Stimulated activated CD4-positive, alpha-beta T cell treated with anti-CD3 and anti-CD28 coated beads, Interleukin-2, amount 100 ng/mL, for 4 hours (primary cell): ENCODE results near the gene CAMKK1.

ENCODE experiments used
- DNase-seq: peaks from one replicate; pipeline ENCODE4 v3.0.0-alpha.2; 2020; ENCODE audit warnings: low read depth

CAMKK1 gene

DNA sequence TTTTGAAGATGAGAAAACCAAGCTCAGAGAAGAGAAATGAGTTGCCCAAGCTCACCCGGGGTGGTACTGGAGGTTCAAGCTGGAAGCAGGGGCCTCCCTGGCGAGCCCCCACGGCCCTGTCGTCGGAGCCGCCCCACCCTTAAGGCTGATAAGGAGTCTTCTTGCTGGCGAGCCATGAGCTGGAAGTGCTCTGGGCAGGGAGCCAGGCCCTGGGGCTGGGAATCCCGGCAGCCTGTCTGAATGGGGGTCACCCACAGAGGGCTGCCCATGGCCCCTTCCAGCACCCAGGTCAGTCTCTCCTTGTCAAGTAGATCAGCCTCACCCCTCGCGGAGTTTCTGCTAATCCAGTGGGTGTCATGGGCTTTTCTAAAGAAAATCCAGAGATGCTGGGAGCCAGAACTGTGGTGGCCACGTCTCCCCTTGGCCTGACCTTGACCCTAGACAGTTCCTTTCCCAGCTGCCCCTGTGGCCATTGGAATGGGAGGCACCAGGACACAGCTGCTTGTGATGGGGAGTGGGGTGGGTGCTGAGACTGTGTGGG, 24.6 kb upstream of the CAMKK1 start:
- no peak for DNase-seq

DNA sequence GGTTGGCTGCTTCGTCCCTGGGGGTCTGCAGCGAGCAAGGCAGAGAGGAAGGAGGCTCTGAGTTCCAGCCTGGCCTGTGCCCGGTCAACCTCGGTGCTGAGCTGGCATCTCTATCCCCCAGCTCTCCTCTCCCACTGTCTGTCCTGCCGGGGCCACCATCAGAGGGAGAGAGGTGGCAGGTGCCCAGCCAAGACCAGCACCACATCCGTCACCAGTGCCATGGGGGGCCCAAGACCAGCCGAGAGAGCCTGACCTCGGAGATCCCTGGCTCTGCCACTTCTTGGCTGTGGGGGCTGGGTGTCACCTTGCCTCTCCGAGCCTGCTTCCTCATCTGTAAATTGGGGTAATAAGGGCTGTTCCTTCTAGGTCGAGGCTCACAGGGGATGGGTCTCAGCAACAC, 24.0 kb upstream of the CAMKK1 start:
- no peak for DNase-seq

DNA sequence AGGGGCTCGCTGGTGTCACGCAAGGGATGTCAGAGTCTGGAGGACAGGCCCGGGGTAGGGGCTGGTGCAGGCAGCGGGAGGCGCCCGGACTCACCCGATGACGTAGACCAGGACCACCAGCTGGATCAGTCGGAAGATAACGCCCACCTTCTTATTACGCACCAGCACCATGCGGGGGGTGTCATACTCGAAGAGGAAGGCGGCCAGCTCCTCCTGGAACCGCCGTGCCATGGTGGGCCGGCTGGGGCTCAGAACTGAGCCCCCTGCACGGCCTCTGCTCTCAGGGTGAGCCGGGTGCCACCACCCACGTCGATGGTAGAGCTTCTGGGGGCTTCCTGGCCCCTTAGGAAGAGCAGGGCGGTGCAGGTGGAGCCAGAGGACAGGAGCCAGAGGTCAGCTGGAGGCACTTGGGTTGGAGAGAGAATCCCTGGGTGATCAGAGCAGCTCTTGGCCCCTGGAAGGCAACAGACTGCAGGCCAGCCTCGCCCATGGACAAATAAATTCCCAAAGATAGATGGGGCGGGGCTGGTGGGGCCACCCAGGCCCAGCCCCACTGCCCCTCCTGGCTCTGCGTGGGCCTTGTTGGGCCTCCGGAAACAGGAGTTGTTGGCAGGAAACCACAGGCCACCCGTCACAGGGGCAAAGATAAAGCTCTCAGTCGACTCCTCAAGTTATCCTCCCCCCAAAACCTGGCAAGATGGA, 23.3 kb upstream of the CAMKK1 start, which contains the start of gene P2RX1:
TSS of gene P2RX1 (minus strand) at position 471 of the 702 bp plus-strand sequence. CDS start at position 231, 240 bp downstream.
- no peak for DNase-seq

DNA sequence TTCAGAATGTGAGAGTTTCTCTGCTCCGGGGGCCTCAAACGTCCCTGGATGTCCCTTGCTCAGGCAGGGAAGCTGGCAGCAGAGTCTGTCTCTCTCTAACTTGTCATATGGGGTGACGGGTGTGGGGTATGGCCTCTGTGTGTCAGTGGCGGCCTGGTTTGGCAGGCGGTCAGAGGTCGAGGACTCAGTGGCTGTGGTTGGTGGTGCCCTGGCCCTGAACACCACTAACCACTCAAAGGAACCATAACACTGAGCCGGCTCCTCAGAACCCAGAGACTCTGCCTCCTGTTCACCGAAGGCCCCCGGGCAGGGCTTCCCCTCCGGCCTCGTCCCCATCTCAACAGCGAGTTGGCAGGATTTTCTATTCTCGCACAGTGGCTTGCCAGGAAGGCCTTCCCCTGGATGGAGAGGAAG, 22.7 kb upstream of the CAMKK1 start:
- DNase-seq, result no peak

DNA sequence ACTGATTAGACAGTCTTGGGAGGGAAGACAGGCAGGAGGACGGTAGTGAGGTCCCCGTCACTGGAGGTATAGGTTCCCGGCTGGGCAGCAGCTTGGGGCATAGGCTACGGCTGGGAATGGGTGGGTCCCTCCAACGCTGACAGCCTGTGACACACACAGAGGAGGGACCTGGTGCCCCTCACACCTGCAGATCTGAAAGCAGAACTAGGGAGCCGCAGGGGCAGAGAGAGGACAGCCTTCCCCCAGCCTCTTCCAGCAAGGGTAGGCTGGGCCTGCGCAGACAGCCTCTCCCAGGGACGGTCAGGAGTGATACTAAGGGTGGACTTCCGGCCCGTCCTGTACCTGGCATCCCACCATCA, 21.4 kb upstream of the CAMKK1 start:
- no peak for DNase-seq

DNA sequence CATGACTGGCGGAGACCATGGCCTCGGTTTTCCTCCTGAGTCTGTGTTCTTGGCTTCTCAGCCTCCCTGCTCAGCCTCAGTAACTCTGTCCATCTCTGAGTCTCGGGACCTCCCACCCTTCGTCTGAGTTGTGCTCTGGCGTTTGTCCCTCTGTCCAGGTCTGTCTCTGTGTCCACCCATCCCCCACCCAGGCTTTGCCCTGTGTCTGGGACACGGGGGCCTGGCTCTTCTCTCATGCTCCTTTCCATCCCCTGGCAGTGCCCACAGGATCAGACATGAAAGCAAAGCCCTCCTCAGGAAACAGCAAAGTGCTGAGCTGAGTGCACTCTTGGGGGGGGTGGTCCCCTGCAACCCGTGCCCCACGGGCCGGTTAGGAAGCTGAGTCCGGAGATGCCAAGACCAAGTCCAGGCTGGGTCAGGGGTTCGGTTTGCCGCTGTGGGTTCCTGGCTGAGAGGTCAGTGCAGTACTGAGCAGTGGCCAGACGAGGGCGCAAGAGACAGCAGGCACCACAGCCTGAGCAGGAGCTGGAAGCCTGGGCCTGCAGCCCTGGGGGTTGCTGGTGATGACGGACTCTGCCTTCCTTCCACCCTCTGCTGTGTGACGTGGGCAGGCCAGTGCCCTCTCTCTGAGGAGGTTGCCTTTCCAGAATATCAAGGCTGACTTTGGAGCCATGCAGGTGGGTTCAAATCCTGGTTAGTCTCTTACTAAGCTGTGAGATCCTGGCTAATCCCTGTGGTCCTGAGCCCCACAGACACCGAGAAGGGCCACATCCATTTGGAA, 20.9 kb upstream of the CAMKK1 start:
- peak; percentile 62 for DNase-seq

DNA sequence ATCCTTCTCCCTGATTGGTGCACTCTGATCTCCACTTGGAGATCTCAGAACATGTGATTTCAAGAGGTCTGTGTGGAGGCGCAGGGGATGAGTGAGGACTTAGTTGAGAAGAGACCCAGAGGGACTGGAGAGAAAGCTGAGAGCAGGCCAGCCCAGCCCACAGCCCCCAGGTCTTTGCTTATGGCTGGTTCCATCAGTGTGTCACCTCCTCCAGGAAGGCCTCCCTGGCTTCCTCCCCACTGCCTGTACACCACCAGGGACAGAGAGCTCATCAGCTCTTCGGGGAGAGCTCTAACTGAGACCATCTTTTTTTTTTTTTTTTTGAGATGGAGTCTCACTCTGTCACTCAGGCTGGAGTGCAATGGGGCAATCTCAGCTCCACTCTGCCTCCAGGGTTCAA, 20.0 kb upstream of the CAMKK1 start:
- DNase-seq, result no peak

DNA sequence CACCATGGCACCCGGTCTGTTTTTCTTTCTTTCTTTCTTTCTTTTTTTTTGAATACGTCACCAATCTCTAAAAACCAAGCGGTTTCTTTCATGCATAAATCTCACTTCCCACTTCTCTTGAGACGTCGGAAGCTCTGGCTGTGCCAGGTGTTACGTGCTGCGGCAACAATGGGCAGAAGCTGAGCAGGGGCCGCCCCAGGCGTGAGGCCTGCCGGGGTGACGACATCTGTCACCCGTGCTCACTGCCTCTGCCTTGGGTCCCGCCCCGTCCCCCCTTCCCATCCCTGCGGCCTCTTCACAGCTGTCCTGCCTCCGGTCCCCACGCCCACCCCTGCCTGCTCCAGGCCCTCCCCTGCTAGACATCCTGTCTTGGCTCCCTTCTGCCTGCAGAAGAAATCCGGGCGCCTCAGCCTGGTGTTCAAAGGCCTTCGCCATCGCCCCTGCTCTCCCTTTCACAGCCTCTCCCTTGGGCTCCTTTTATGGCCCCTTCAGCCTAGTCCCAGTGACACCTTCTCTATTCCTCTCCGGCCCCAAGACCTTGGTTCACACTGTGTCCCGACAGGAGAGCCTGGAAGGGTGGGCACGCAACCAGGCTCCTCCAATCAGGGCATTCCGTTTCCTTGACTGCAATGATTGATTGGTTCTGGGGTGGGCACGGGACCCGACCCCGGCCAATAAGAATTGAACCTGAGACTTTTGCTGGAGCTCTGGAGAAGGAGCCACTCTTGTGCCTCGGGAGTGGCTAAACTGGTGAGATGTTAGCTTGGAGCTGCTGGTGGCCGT, 18.6 kb upstream of the CAMKK1 start:
- DNase-seq, result peak; percentile 29

DNA sequence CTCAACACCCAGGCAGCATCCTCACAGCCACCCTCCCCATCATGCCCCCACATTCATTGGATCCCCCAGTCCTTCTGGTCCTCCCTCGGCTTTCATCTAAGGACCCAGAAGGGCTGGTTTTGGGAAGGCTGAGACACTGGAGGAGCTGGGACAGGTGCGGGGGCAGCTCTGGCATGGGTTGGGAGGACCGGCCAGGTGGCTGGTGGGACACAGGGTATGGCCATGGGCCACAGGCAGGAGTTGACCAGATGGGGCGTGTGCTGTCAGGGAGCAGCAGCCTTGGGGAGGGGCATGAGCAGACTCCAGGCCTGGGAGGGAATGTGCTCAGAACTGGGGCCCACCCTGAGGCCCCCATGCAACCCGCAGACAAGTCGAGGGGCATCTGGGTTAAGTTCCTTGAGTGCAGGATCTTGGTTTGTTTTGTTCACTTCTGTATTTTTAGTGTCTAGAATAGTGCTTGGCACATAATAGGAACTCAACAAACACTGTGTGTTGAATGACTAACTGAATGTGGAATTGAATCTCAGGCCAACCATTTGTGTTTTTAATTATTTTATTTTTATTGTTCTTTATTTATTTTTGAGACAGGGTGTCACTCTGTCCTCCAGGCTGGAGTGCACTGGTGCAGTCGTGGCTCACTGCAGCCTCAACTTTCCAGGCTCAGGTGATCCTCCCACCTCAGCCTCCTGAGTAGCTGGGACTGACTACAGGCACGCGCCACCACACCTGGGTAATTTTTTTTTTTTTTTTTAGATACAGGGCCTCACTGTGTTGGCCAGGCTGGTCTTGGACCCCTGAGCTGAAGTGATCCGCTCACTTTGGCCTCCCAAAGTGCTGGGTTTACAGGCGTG, 17.8 kb upstream of the CAMKK1 start:
- DNase-seq, result no peak

DNA sequence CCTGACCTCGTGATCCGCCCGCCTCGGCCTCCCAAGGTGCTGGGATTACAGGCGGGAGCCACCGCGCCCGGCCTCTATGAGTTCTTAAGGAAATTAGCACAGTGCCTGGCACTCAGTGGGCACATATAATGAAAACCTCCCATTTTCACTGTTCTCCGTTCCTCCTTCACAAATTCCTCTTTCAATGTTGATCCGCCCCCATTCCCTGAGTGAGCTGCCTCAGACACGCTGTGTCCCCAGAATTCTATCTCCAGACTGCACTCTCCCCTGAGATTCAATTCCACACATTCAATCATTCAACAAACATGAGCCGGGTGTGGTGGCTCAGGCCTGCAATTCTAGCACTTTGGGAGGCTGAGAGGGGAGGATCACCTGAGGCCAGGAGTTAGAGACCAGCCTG, 16.4 kb upstream of the CAMKK1 start:
- DNase-seq, result no peak

DNA sequence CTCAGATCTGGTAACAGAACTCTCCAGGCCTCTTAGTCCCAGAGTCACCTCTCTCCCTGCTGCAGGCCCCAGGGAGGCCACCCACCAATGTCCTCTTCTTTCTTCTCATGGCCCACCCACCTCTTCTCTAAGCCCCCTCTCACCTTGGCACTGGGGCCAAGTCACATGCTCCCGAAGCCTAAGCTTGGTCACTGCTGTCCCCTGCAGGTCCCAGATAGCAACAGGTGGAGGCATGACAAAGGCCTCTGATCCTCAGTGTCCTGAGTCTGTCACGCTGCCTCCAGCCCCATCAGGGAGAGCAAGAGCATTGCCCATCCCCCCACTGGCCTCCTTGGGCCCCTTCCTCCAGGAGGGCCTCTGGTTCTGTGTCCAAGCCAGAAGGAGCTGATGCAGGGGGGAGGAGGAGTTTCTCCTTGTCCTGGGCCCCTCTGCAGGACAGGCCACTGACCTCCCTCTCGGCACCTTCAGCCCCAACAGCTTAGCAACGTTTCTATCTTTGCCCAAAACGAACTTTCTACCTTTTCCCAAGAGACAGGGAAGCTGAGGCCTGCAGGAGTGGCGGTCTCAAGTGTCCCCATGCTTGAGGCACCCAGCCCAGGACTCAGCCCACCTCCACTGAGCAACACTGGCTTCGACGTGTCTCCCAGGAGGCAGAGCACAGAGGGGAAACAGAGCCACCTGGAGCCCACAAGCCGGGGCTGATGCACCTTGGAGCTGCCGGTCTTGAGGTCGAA, 14.8 kb upstream of the CAMKK1 start:
- DNase-seq, result no peak

DNA sequence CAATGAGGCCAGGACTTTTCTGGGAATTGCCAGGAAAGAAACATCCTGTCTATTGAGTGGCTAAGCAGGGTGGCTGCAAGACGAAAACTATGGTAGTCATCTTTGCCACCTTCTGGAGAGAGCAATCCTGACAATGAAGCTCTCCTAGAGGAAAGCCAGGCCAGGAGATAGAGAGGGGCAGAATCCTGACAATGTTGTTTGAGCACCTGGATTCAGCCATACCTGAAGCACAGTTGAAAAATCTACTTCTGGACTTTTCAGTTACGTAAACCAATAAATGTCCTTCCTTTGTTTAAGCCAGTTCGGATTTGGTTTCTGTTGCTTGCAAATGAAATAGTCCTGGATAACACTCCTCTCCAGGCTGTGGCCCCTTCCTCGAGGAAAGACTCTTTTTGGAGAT, 14.0 kb upstream of the CAMKK1 start:
- DNase-seq, result no peak

DNA sequence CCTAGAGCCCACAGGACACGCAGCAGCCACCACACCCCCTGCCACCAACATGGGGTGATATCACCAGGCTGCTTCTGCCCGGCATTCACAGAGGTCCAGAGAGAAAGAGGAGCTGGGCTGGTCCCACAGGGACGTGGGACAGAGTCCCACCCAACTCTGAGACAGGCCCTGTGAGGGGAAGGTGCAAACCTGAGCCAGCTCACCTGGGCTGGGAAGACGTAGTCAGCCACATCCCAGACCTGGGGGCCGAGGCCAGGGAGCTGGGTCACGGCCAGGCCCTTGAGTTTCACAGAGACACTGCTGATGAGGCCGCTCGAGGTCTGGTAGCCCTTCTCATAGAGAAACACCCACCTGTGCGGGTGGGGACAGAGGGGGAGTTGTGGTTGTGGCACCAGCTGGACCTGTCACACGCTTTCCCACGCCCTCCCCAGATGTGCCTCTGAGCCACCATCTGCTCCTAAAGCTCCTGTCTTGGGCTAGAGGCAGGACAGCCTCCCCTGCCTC, 12.2 kb upstream of the CAMKK1 start:
- DNase-seq, result no peak

DNA sequence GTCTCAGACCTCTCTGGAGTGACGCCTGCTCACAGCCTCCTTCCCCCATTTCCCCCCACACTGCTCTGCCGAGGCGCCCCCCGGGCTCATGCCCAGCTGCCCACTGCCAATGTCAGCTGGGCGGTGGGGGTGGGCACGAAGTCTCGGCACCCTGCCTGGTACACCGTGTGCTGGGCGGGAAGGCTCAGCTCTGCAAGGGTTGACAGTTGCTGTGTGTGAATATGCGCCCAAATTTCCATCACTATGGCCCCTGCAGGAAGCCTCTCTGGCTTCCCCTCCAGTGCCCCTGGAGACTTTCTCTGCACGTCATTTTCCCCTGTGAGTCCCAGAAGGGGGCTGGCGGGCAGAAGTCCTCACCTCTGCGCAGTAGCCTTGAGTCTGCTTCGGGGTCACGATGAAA, 11.6 kb upstream of the CAMKK1 start:
- DNase-seq, result no peak

DNA sequence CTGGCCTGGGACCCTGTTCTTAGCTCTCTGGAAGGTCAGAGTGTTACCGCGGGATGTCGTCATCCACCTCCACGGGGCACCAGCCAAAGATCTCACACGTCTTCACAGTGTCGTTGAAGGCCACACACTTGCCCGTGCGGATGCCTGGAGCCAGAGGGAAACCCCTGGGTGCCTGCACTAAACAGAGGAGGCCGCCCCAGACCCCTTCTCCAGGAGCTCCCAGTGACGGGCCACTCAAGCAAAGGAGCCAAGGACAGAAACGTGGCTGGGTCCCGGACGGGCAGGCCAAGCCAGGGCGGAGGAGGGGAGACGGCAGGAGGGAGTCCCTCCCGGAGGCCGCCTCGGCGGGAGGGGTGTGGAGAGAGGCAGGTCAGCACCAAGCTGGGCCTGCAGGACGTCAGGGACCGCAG, 11.0 kb upstream of the CAMKK1 start:
- DNase-seq, result no peak

DNA sequence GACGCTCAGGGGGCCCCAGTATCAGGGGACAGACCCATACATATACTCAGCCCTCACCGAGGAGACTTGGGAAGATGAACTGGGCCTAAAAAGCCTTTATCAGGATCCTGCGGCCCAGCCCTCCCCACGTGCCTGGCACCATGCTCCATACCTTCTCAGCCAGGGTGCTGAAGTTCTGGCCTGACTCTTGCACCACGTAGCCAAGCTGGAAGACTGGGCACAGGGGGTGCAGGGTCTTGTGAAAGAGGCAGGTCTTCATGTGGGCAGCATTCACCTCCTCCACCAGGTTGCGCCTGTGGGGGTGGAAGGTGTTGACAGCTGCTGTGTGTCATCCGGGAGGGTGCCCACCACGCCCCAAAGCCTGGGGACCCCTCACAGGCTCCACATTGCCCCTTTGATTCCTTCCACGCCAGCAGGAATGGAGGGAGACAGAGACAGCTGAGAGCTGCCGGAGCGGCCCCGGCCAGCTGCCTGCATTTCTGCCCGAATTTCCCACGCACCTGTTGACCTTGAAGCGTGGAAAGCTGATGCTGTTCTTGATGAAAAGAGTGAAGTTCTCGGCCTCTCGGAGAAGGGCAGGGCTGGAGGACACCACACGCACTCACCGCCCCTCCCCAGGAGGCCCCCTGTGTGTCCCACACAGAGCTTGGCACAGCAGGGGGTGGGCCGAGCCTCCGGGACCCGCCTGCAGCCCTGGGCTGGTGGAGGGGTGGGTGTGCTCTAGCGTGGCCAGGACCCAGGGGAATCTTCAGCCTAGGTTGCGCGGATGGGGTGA, 10.4 kb upstream of the CAMKK1 start:
- no peak for DNase-seq

DNA sequence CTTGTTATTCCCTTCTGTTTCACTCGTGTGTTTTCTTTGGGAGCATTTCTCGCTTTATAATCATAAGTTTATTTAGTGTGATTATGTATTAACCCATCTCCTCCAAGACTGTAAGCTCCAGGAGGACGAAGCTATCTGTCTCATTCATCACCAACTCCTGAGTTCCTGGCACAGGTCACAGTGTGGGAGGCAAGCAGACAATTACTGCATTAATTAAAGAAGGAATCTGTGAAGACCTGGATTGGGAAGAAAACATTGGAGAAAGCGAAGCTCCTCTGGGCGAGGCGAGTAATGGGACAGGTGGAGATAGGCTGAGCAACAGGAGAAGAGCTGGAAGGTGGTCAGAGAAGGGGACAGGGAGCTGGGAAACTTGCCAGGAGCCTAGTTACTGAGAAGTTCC, 7.8 kb upstream of the CAMKK1 start:
- DNase-seq, result no peak

DNA sequence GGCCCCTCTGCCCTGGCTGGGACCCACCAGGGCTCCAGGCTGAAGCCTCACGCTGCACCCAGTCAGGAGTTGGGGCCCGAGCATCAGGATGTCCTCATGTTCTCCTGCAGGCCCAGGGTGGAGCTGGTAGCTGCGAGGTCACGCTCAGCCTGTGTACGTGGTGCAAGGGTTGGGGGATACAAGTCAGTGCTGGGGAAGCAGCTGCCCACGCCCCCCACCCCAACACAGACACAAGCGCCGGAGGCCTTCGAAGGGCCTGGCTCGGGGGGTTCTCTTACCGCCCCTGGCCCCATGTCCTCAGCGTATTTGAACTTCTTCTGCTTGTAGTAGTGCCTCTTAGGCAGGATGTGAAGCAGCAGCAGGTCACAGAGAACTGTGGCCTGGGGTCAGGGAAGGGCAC, 4.9 kb upstream of the CAMKK1 start:
- no peak for DNase-seq

DNA sequence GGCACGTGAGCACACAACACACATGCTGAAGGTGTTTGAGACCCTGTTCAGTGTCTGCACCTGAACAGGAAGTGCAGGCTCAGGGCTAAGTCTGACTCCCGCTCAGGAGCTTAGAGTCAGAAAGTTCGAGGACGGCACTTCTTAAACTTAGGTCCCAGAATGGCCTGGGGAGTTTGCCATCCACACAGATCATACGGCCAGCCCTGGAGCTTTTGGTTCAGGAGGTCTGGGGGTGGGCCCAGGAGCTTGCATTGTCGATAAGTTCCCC, 4.0 kb upstream of the CAMKK1 start:
- no peak for DNase-seq
